ENCODE results near the gene PDE4B. TPM values are rescaled to one million over a fixed set of nuclear protein-coding genes. Genes with fewer than 3 reads are reported as not detected.

PDE4B gene
- total and polyA plus RNA-seq, 2 donors from 2014 or later, result 2.0 to 8.7 TPM

- intact Hi-C loops (cut with DNase I), result no loop called here
- no peak for TF ChIP-seq CTCF (IDR thresholded peaks at IDR 0.05; ENCODE audit: borderline replicate concordance, extremely low read depth, insufficient read depth)
- FAIRE-seq, result no peak
- no peak for DNase-seq
- no peak overlapping the region for H3K4me3 ChIP-seq (ENCODE audit: low read length in 3 of 3)
- H3K4me1 ChIP-seq (ENCODE audit: control insufficient read depth in 2 of 3, insufficient read depth in 2 of 3, low read depth in 1 of 3, low read length in 3 of 3), result peaks cover 0 to 2% (median 0%) of the 10 kb centered on the region in 3 donors
- no peak overlapping the region for H3K27ac ChIP-seq (ENCODE audit: low read depth in 2 of 2, low read length in 2 of 2)
- no peak overlapping the region for H3K9ac ChIP-seq (ENCODE audit: low read length in 3 of 3)
- H3K27me3 ChIP-seq (ENCODE audit: control insufficient read depth, insufficient read depth, low read length), result no peaks in the 10 kb centered on the region
- no peaks in the 10 kb centered on the region for H3K36me3 ChIP-seq (ENCODE audit: control insufficient read depth in 2 of 3, insufficient read depth in 3 of 3, low read length in 3 of 3)
- no peaks in the 10 kb centered on the region for H3K9me3 ChIP-seq (ENCODE audit: control insufficient read depth in 2 of 3, insufficient read depth in 1 of 3, low read length in 3 of 3)
Measured at GRCh38 chr1:66393586-66394287, 601.0 kb downstream of the PDE4B start.

GRCh38 chr1:66394603-66395002 lies 601.9 kb downstream of the PDE4B start:
- Histone ChIP-seq H3K4me3 (ENCODE audit: low read length in 3 of 3) (no peak overlapping the region), H3K9ac (ENCODE audit: low read length in 3 of 3) (no peak overlapping the region), H3K27ac (ENCODE audit: low read depth in 2 of 2, low read length in 2 of 2) (no peak overlapping the region), H3K36me3 (ENCODE audit: control insufficient read depth in 2 of 3, insufficient read depth in 3 of 3, low read length in 3 of 3) (no peaks in the 10 kb centered on the region), H3K27me3 (ENCODE audit: control insufficient read depth, insufficient read depth, low read length) (no peaks in the 10 kb centered on the region), H3K4me1 (ENCODE audit: control insufficient read depth in 2 of 3, insufficient read depth in 2 of 3, low read depth in 1 of 3, low read length in 3 of 3) (peaks cover 0 to 2% (median 0%) of the 10 kb centered on the region in 3 donors), H3K9me3 (ENCODE audit: control insufficient read depth in 2 of 3, insufficient read depth in 1 of 3, low read length in 3 of 3) (no peaks in the 10 kb centered on the region)
- intact Hi-C loops (cut with DNase I), result no loop called here
- FAIRE-seq (no peak), DNase-seq (no peak)
- TF ChIP-seq CTCF (IDR thresholded peaks at IDR 0.05; ENCODE audit: borderline replicate concordance, extremely low read depth, insufficient read depth), result no peak

GRCh38 chr1:66395202-66396061 lies 602.7 kb downstream of the PDE4B start:
- Histone ChIP-seq H3K4me3 (ENCODE audit: low read length in 3 of 3) (no peak overlapping the region), H3K9ac (ENCODE audit: low read length in 3 of 3) (no peak overlapping the region), H3K36me3 (ENCODE audit: control insufficient read depth in 2 of 3, insufficient read depth in 3 of 3, low read length in 3 of 3) (no peaks in the 10 kb centered on the region), H3K27ac (ENCODE audit: low read depth in 2 of 2, low read length in 2 of 2) (no peak overlapping the region), H3K27me3 (ENCODE audit: control insufficient read depth, insufficient read depth, low read length) (no peaks in the 10 kb centered on the region), H3K4me1 (ENCODE audit: control insufficient read depth in 2 of 3, insufficient read depth in 2 of 3, low read depth in 1 of 3, low read length in 3 of 3) (peaks cover 0 to 2% (median 0%) of the 10 kb centered on the region in 3 donors), H3K9me3 (ENCODE audit: control insufficient read depth in 2 of 3, insufficient read depth in 1 of 3, low read length in 3 of 3) (no peaks in the 10 kb centered on the region)
- intact Hi-C loops (cut with DNase I), result no loop called here
- no peak for FAIRE-seq
- no peak for DNase-seq
- TF ChIP-seq CTCF (IDR thresholded peaks at IDR 0.05; ENCODE audit: borderline replicate concordance, extremely low read depth, insufficient read depth), result no peak

Measured in kidney (tissue), 14 donors.